ENCODE results near the gene TRAPPC5. TPM values are rescaled to one million over a fixed set of nuclear protein-coding genes. Genes with fewer than 3 reads are reported as not detected.

Gene TRAPPC5
- polyA plus RNA-seq, 1 donor (not counting 4 experiments of a cell fraction or from before 2014, with no cell fraction given): 54.8 TPM

GRCh38 chr19:7690779-7691258, 10.2 kb downstream of the TRAPPC5 start:
- FAIRE-seq (no peak), DNase-seq (ENCODE audit: low read depth, low spot score) (no peak)
- dilution Hi-C loops (cut with MboI; ENCODE audit: extremely low pct_ligation_motif_present, low sequenced_read_pairs): no loop called here
- no peaks in the 10 kb centered on the region for H4K20me1 ChIP-seq (ENCODE audit: control insufficient read depth, extremely low read depth, insufficient read depth, low read length)
- no peak overlapping the region for H3K9ac ChIP-seq (ENCODE audit: control insufficient read depth, extremely low read depth, insufficient read depth, low read length)
- no peaks in the 10 kb centered on the region for H3K36me3 ChIP-seq (ENCODE audit: control insufficient read depth in 2 of 2, extremely low read depth in 1 of 2, insufficient read depth in 2 of 2, low read length in 2 of 2)
- H3K27me3 ChIP-seq (ENCODE audit: control insufficient read depth, extremely low read depth, insufficient read depth, low read length): no peaks in the 10 kb centered on the region
- TF ChIP-seq, protein P1, sequence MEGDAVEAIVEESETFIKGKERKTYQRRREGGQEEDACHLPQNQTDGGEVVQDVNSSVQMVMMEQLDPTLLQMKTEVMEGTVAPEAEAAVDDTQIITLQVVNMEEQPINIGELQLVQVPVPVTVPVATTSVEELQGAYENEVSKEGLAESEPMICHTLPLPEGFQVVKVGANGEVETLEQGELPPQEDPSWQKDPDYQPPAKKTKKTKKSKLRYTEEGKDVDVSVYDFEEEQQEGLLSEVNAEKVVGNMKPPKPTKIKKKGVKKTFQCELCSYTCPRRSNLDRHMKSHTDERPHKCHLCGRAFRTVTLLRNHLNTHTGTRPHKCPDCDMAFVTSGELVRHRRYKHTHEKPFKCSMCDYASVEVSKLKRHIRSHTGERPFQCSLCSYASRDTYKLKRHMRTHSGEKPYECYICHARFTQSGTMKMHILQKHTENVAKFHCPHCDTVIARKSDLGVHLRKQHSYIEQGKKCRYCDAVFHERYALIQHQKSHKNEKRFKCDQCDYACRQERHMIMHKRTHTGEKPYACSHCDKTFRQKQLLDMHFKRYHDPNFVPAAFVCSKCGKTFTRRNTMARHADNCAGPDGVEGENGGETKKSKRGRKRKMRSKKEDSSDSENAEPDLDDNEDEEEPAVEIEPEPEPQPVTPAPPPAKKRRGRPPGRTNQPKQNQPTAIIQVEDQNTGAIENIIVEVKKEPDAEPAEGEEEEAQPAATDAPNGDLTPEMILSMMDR (optimal IDR thresholded peaks at IDR 0.05 in 1 of 3, IDR thresholded peaks at IDR 0.05 in 1 of 3, conservative IDR thresholded peaks at IDR 0.05 in 1 of 3; ENCODE audit: extremely low read depth in 1 of 3, insufficient read depth in 2 of 3, low read length in 3 of 3): no peak
- no peak for TF ChIP-seq EZH2 (IDR thresholded peaks at IDR 0.05; ENCODE audit: low read length)
- H3K4me2 ChIP-seq (ENCODE audit: control insufficient read depth, extremely low read depth, insufficient read depth, low read depth, low read length): no peak overlapping the region
- no peaks in the 10 kb centered on the region for H3K4me1 ChIP-seq (ENCODE audit: control insufficient read depth, extremely low read depth, insufficient read depth, low read length)
- H3K9me1 ChIP-seq (ENCODE audit: control insufficient read depth, extremely low read depth, insufficient read depth, low read length): no peaks in the 10 kb centered on the region
- no peak overlapping the region for H2AFZ ChIP-seq (ENCODE audit: control insufficient read depth, low read length)
- no peaks in the 10 kb centered on the region for H3K79me2 ChIP-seq (ENCODE audit: control insufficient read depth, insufficient read depth, low read length)
- no peak overlapping the region for H3K4me3 ChIP-seq (ENCODE audit: control insufficient read depth in 2 of 3, extremely low read depth in 1 of 3, insufficient read depth in 2 of 3, low read depth in 1 of 3, low read length in 3 of 3)
- H3K27ac ChIP-seq (ENCODE audit: control insufficient read depth, insufficient read depth, low read length): no peak overlapping the region
- H3K9me3 ChIP-seq (ENCODE audit: control insufficient read depth, low read depth, low read length): peaks cover 3% of the 10 kb centered on the region

DNA sequence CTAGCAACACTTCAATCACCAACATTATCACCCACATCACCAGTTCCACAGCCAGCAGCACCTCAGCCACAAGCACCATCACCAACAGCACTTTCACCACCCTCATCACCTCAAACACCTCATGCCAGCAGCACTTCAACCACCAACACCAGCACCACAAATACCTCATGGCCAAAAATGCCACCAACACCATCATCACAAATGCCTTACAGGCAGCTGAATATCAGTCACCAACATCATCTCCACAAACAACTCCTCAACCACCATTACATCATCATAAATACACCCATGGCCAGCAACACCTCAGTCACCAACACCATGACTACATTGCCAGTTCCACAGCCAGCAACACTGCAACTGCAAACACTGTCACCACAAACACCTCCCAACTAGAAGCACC, 10.9 kb downstream of the TRAPPC5 start:
- H3K27me3 ChIP-seq (ENCODE audit: control insufficient read depth, extremely low read depth, insufficient read depth, low read length): no peaks in the 10 kb centered on the region
- TF ChIP-seq, protein P1 (optimal IDR thresholded peaks at IDR 0.05 in 1 of 3, IDR thresholded peaks at IDR 0.05 in 1 of 3, conservative IDR thresholded peaks at IDR 0.05 in 1 of 3; ENCODE audit: extremely low read depth in 1 of 3, insufficient read depth in 2 of 3, low read length in 3 of 3): no peak
- no peak for TF ChIP-seq EZH2 (IDR thresholded peaks at IDR 0.05; ENCODE audit: low read length)
- no peak overlapping the region for H3K4me2 ChIP-seq (ENCODE audit: control insufficient read depth, extremely low read depth, insufficient read depth, low read depth, low read length)
- H3K4me1 ChIP-seq (ENCODE audit: control insufficient read depth, extremely low read depth, insufficient read depth, low read length): no peaks in the 10 kb centered on the region
- H3K9ac ChIP-seq (ENCODE audit: control insufficient read depth, extremely low read depth, insufficient read depth, low read length): no peak overlapping the region
- H3K27ac ChIP-seq (ENCODE audit: control insufficient read depth, insufficient read depth, low read length): no peak overlapping the region
- H3K4me3 ChIP-seq (ENCODE audit: control insufficient read depth in 2 of 3, extremely low read depth in 1 of 3, insufficient read depth in 2 of 3, low read depth in 1 of 3, low read length in 3 of 3): no peak overlapping the region
- no peaks in the 10 kb centered on the region for H3K9me1 ChIP-seq (ENCODE audit: control insufficient read depth, extremely low read depth, insufficient read depth, low read length)
- H3K79me2 ChIP-seq (ENCODE audit: control insufficient read depth, insufficient read depth, low read length): no peaks in the 10 kb centered on the region
- no peak for FAIRE-seq
- H3K36me3 ChIP-seq (ENCODE audit: control insufficient read depth in 2 of 2, extremely low read depth in 1 of 2, insufficient read depth in 2 of 2, low read length in 2 of 2): no peaks in the 10 kb centered on the region
- H2AFZ ChIP-seq (ENCODE audit: control insufficient read depth, low read length): no peak overlapping the region
- DNase-seq (ENCODE audit: low read depth, low spot score): no peak
- dilution Hi-C loops (cut with MboI; ENCODE audit: extremely low pct_ligation_motif_present, low sequenced_read_pairs): no loop called here
- H4K20me1 ChIP-seq (ENCODE audit: control insufficient read depth, extremely low read depth, insufficient read depth, low read length): no peaks in the 10 kb centered on the region
- H3K9me3 ChIP-seq (ENCODE audit: control insufficient read depth, low read depth, low read length): peaks cover 3% of the 10 kb centered on the region

All from keratinocyte (primary cell).